GM18511 (cell line): Measurements from ENCODE around the gene SYT15.
"Not testable (repeated sequence)": the region's sequence is repeated elsewhere in the genome, so short reads cannot be mapped to it uniquely, and the experiment has no call there.

Experiments used
- ATAC-seq: cut with Tn5 transposase; IDR thresholded peaks from one replicate; pipeline ENCODE4 v1.9.1; 2021; ENCODE audit warnings: mild to moderate bottlenecking, moderate library complexity; ENCODE audit not compliant: unreplicated experiment

The SYT15 gene

GRCh38 chr10:46556515-46557318 is 22.2 kb upstream of the SYT15 start, which contains the start of gene GPRIN2:
Gene GPRIN2, minus strand, starts transcription at chr10:46556658. Its CDS starts 5,922 bp downstream, at chr10:46550736.
- ATAC-seq: no peak

GRCh38 chr10:46557319-46558121 is 21.4 kb upstream of the SYT15 start:
- no peak for ATAC-seq

GRCh38 chr10:46558122-46558391 is 20.9 kb upstream of the SYT15 start:
- ATAC-seq: no peak

- ATAC-seq: no peak
Observed at GRCh38 chr10:46558392-46559185, 20.3 kb upstream of the SYT15 start.

GRCh38 chr10:46559231-46559671 is 19.7 kb upstream of the SYT15 start:
- no peak for ATAC-seq

- no peak for ATAC-seq
Observed at GRCh38 chr10:46560381-46560780, 18.5 kb upstream of the SYT15 start.

- no peak for ATAC-seq
Observed at GRCh38 chr10:46560952-46561351, 18.0 kb upstream of the SYT15 start.

GRCh38 chr10:46565591-46566332 is 13.2 kb upstream of the SYT15 start:
- ATAC-seq: peak; percentile 91

GRCh38 chr10:46567151-46567550 is 11.8 kb upstream of the SYT15 start:
- ATAC-seq: not testable (repeated sequence)

- ATAC-seq: not testable (repeated sequence)
Observed at GRCh38 chr10:46570655-46571054, 8.3 kb upstream of the SYT15 start.

- ATAC-seq: not testable (repeated sequence)
Observed at GRCh38 chr10:46572765-46573164, 6.2 kb upstream of the SYT15 start.

GRCh38 chr10:46573314-46573713 is 5.6 kb upstream of the SYT15 start:
- not testable (repeated sequence) for ATAC-seq

GRCh38 chr10:46573884-46574283 is 5.0 kb upstream of the SYT15 start:
- ATAC-seq: not testable (repeated sequence)

GRCh38 chr10:46577624-46578473 is 1.1 kb upstream of the SYT15 start:
- not testable (repeated sequence) for ATAC-seq

GRCh38 chr10:46579378-46579777 is 450 bp downstream of the SYT15 start:
- ATAC-seq: not testable (repeated sequence)

GRCh38 chr10:46581997-46582396 is 3.1 kb downstream of the SYT15 start:
- not testable (repeated sequence) for ATAC-seq

GRCh38 chr10:46582568-46582967 is 3.6 kb downstream of the SYT15 start:
- ATAC-seq: not testable (repeated sequence)

- not testable (repeated sequence) for ATAC-seq
Observed at GRCh38 chr10:46584196-46584595, 5.3 kb downstream of the SYT15 start.

GRCh38 chr10:46585246-46585645 is 6.3 kb downstream of the SYT15 start:
- ATAC-seq: not testable (repeated sequence)
